Body of pancreas (tissue), 4 donors: Measurements from ENCODE around the gene ADAD2. TPM values are rescaled to one million over a fixed set of nuclear protein-coding genes. Genes with fewer than 3 reads are reported as not detected.

ENCODE experiments used
- ATAC-seq: fragments of 150-250 bp; one replicate; pipeline ENCODE4 v1.9.1; 2016
- DNase-seq, 4 donors: peaks; one replicate each; pipeline ENCODE4 v3.0.0-alpha.2; 2019
- H3K27ac ChIP-seq, 4 donors: fragments of 200-600 bp; sonication (generic); 1 replicate in 3 of 4; 2 replicates in 1 of 4; pipeline versions ENCODE4 v1.5.1 to v1.6.1; 2016 to 2019; ENCODE audit warnings: mild to moderate bottlenecking in 1 of 4, mixed read lengths in 1 of 4, moderate library complexity in 1 of 4
- H3K27me3 ChIP-seq, 2 donors: fragments of 200-600 bp; sonication (generic); one replicate each; pipeline ENCODE4 v1.6.0; 2016; ENCODE audit warnings: mild to moderate bottlenecking in 1 of 2
- H3K36me3 ChIP-seq, 2 donors: fragments of 200-600 bp; sonication (generic); replicated peaks in 1 of 2; 2 replicates each; pipeline ENCODE4 v1.5.1; 2016; ENCODE audit warnings: low read depth in 2 of 2; ENCODE audit not compliant: insufficient read depth in 1 of 2
- H3K4me1 ChIP-seq: fragments of 200-600 bp; sonication (generic); one replicate; pipeline ENCODE4 v1.6.0; 2016
- H3K4me3 ChIP-seq, 2 donors: fragments of 200-600 bp; sonication (generic); 1 replicate in 1 of 2; 2 replicates in 1 of 2; pipeline ENCODE4 v1.5.1; 2016 to 2019
- H3K9me3 ChIP-seq, 3 donors: fragments of 200-600 bp; sonication (generic); 1 replicate in 2 of 3; 2 replicates in 1 of 3; pipeline ENCODE4 v1.5.1; 2016
- CTCF ChIP-seq, 7 experiments: fragments of 450-650 bp in 4 of 7; fragments of 200-600 bp in 3 of 7; sonication (generic) in 3 of 7; IDR thresholded peaks; one replicate each; pipeline ENCODE4 v1.5.1; 2016 to 2019; ENCODE audit warnings: antibody characterized with exemption in 7 of 7
- POLR2A ChIP-seq, 3 donors: fragments of 450-650 bp; IDR thresholded peaks; one replicate each; pipeline ENCODE4 v1.6.1; 2016; ENCODE audit warnings: antibody characterized with exemption in 3 of 3, mild to moderate bottlenecking in 2 of 3
- WGBS, 2 donors: methylation state at CpG; one replicate each; pipeline ENCODE4 v1.1.5; 2017; 5-methylcytosine and 5-hydroxymethylcytosine counted together
- intact Hi-C: fragments of 100-400 bp; cut with DNase I; formaldehyde crosslinking; loops from one replicate; pipeline ENCODE4 v1.15.1; 2023
- total RNA-seq, 2 donors: library from RNA; depleted of rRNA; stranded (reverse); fragments of >200 nt; gene quantifications; one replicate each; pipeline ENCODE4 v1.1.0, GENCODE V29; 2016

Gene ADAD2
- total RNA-seq, 2 donors from 2014 or later, result 4.0 TPM; not detected in 1

- DNase-seq, result no peak
- H3K27me3 ChIP-seq, result no peaks in the 10 kb centered on the region
- no peaks in the 10 kb centered on the region for H3K36me3 ChIP-seq
- no peak for TF ChIP-seq CTCF (IDR thresholded peaks at IDR 0.05)
- ATAC-seq, result no peak
- 83 to 91% methylated on average over 6 of the region's 6 CpGs for WGBS, 2 donors
- H3K9me3 ChIP-seq, result no peaks in the 10 kb centered on the region
- no peak overlapping the region for H3K27ac ChIP-seq
- H3K4me3 ChIP-seq, result no peak overlapping the region
- H3K4me1 ChIP-seq, result no peaks in the 10 kb centered on the region
- intact Hi-C loops, result no loop called here
These were observed 35.2 kb upstream of the ADAD2 start for GRCh38 chr16:84155771-84156170.

DNA sequence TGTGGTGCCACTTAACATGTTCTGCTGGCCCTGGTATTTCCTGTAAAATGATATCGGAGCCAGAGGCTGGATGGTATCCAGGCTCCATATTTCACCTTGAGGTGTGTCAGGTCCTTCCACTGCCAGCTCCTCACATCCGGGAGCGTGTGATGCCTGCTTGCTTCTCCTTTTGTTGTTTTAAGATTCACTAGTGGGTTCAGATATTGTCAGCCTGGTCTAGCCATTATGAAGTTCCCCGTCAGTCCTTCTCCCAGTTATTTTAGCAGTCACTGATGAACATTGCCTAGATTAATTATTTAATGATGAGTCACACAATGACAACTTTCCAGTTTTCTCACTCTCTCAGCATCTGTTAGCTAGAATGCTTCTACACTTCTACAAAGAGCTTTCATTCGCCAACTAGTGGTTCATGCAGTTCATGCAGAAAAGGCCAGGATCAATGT, 34.6 kb upstream of the ADAD2 start:
- TF ChIP-seq POLR2A (IDR thresholded peaks at IDR 0.05) (no peak), CTCF (IDR thresholded peaks at IDR 0.05) (no peak)
- H3K27me3 ChIP-seq, result no peaks in the 10 kb centered on the region
- no peaks in the 10 kb centered on the region for H3K4me1 ChIP-seq
- DNase-seq (no peak), ATAC-seq (no peak)
- no peak overlapping the region for H3K4me3 ChIP-seq
- no peak overlapping the region for H3K27ac ChIP-seq
- H3K9me3 ChIP-seq, result no peaks in the 10 kb centered on the region
- intact Hi-C loops, result no loop called here
- H3K36me3 ChIP-seq, result no peaks in the 10 kb centered on the region
- WGBS, 2 donors, result 69 to 72% methylated on average over 5 of the region's 5 CpGs

DNA sequence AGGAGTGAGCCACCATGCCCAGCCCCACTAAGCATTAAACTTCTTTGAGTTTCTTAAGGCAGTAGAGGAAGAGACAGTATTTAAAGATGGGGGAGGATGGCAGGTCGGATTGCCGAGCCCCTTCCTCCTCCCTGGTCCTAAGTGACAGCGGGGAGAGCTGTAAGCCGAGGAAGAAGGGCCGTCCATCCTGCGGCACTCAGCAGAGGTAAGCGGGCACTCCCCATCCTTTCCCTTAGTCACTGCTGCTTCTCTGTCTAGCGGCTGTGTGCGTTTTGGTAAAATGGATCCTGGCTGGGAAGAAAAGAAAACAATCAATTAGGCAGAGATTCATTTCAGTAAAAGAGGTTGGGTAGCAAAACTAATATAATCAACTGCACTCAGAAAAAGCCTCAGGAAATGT, 31.9 kb upstream of the ADAD2 start:
- H3K27ac ChIP-seq, result no peak overlapping the region
- TF ChIP-seq CTCF (IDR thresholded peaks at IDR 0.05) (no peak), POLR2A (IDR thresholded peaks at IDR 0.05) (no peak)
- WGBS, 2 donors, result 25 to 34% methylated on average over 9 of the region's 9 CpGs
- H3K27me3 ChIP-seq, result no peaks in the 10 kb centered on the region
- no peaks in the 10 kb centered on the region for H3K4me1 ChIP-seq
- no peak overlapping the region for H3K4me3 ChIP-seq
- H3K9me3 ChIP-seq, result no peaks in the 10 kb centered on the region
- intact Hi-C loops, result no loop called here
- H3K36me3 ChIP-seq, result no peaks in the 10 kb centered on the region
- ATAC-seq (no peak), DNase-seq (no peak)

DNA sequence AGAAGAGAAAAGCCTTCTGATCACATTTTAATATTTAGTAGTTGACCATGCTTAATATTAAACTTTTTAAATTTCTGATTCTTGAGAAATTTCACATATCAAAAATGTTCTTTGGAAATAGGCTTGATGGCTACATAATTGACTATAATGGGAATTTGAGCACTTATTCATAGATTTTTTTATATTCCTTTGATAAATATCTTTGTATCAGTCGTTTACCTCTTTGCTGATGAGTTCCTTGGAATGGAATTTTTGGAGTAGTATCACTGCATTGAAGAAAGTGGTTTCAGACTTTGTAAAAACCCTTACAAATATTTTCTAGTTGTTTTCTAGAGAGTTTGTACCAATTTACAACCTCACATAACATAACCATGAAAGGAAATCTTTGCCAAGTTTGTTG, 31.2 kb upstream of the ADAD2 start:
- Histone ChIP-seq H3K27me3 (no peaks in the 10 kb centered on the region), H3K4me3 (no peak overlapping the region), H3K36me3 (no peaks in the 10 kb centered on the region), H3K27ac (no peak overlapping the region), H3K4me1 (no peaks in the 10 kb centered on the region), H3K9me3 (no peaks in the 10 kb centered on the region)
- no peak for TF ChIP-seq POLR2A (IDR thresholded peaks at IDR 0.05)
- ATAC-seq (no peak), DNase-seq (no peak)
- whole genome bisulfite sequencing, 2 donors, result 16 to 25% methylated on average over 1 of the region's 1 CpG
- intact Hi-C loops, result no loop called here

GRCh38 chr16:84161037-84161436, 29.9 kb upstream of the ADAD2 start:
- Histone ChIP-seq H3K36me3 (no peaks in the 10 kb centered on the region), H3K9me3 (no peaks in the 10 kb centered on the region), H3K4me3 (no peak overlapping the region), H3K27me3 (no peaks in the 10 kb centered on the region), H3K4me1 (no peaks in the 10 kb centered on the region), H3K27ac (no peak overlapping the region)
- WGBS, 2 donors, result 69 to 81% methylated on average over 2 to 10 of the region's 10 CpGs
- DNase-seq, result no peak
- no peak for ATAC-seq
- intact Hi-C loops, result no loop called here
- TF ChIP-seq POLR2A (IDR thresholded peaks at IDR 0.05), result no peak
- TF ChIP-seq CTCF (IDR thresholded peaks at IDR 0.05), result no peak
